ENCODE data around the gene PIGV. TPM values are rescaled to one million over a fixed set of nuclear protein-coding genes. Genes with fewer than 3 reads are reported as not detected.
"Not testable (repeated sequence)": the region's sequence is repeated elsewhere in the genome, so short reads cannot be mapped to it uniquely, and the experiment has no call there.

The PIGV gene
- total RNA-seq, 1 donor: 5.2 TPM

DNA sequence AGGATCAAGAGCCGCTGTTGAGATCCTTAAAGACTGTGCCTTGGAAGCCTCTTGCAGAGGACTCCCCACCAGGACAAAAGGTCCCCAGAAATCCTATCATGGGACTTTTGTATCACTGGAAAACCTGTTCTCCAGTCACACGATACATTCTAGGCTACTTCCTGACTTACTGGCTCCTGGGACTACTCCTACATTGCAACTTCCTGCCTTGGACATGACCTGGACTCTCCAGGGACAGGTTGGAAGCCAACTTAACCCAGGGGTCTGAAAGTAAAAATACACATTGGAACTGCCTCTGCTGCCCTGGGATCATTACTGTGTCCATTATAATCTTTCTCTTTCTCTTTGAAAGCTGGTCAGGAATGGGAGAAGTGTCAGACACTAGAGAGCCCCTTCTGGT is 9.9 kb downstream of the PIGV start:
- Histone ChIP-seq H3K9me3 (ENCODE audit: low read depth, low read length) (no peaks in the 10 kb centered on the region), H3K27me3 (ENCODE audit: insufficient read depth, low read length) (no peaks in the 10 kb centered on the region), H3K4me1 (ENCODE audit: insufficient read depth, low read length) (peaks cover 24% of the 10 kb centered on the region), H3K4me3 (ENCODE audit: low read length) (no peak overlapping the region)

DNA sequence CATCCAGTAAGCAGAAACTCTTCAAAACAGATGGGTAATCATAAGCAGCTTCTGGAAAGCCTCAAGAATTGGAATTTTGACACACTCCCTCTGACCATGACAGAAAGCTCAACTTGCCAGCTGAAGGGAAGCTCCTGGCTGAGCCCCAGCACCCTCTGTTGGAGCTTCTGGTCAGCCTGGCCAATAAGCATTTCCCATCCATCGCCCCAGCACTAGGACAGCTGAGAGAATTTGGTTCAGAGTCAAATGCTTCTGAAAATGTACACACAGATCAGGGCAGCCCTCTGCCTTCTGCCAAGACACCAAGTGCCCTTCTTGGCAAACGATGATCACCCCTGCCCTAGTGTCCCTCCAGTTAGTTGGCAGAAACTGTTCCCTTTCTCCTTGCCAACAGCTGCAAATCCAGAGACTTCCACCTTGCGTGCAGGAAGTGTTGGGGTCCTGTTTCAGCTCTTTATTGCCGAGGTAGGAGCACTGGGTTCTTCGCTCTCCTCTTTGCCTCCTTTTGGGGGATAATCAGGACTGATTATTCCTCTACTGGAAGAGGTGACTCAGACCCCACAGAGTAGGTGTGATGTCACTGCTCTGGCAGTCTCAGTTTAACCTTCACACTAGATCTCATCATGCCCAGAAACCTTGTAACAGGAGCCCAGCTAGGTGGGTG is 11.9 kb downstream of the PIGV start:
- peaks cover 24% of the 10 kb centered on the region for H3K4me1 ChIP-seq (ENCODE audit: insufficient read depth, low read length)
- no peaks in the 10 kb centered on the region for H3K9me3 ChIP-seq (ENCODE audit: low read depth, low read length)
- H3K4me3 ChIP-seq (ENCODE audit: low read length): no peak overlapping the region
- no peaks in the 10 kb centered on the region for H3K27me3 ChIP-seq (ENCODE audit: insufficient read depth, low read length)

DNA sequence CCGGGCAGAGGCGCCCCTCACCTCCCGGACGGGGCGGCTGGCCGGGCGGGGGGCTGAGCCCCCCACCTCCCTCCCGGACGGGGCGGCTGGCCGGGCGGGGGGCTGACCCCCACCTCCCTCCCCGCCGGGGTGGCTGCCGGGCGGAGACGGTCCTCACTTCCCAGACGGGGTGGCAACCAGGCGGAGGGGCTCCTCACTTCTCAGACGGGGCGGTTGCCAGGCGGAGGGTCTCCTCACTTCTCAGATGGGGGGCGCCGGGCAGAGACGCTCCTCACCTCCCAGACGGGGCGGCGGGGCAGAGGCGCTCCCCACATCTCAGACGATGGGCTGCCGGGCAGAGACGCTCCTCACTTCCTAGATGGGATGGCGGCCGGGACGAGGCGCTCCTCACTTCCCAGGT is 16.2 kb downstream of the PIGV start:
- H3K27me3 ChIP-seq (ENCODE audit: insufficient read depth, low read length); H3K9me3 ChIP-seq (ENCODE audit: low read depth, low read length); H3K4me3 ChIP-seq (ENCODE audit: low read length): not testable (repeated sequence)
- peaks cover 29% of the 10 kb centered on the region for H3K4me1 ChIP-seq (ENCODE audit: insufficient read depth, low read length)

DNA sequence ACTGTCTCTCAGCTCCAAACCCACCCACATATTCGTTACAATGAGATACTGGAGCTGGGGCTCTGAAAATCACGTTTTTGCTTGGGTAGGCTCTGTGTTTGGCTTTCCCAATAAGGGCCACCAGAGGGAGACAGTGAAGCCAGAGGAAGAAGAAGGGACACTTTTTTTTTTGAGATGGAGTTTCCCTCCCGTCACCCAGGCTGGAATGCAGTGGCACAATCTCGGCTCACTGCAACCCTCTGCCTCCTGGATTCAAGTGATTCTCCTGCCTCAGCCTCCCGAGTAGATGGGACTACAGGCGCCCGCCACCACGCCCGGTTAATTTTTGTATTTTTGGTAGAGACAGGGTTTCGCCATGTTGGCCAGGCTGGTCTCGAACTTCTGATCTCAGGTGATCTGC is 22.4 kb downstream of the PIGV start:
- not testable (repeated sequence) for H3K9me3 ChIP-seq (ENCODE audit: low read depth, low read length); H3K4me3 ChIP-seq (ENCODE audit: low read length); H3K27me3 ChIP-seq (ENCODE audit: insufficient read depth, low read length)
- peaks cover 48% of the 10 kb centered on the region for H3K4me1 ChIP-seq (ENCODE audit: insufficient read depth, low read length)

GRCh38 chr1:26811057-26811456 is 23.3 kb downstream of the PIGV start:
- H3K9me3 ChIP-seq (ENCODE audit: low read depth, low read length): no peaks in the 10 kb centered on the region
- H3K4me3 ChIP-seq (ENCODE audit: low read length): no peak overlapping the region
- no peaks in the 10 kb centered on the region for H3K27me3 ChIP-seq (ENCODE audit: insufficient read depth, low read length)
- peaks cover 45% of the 10 kb centered on the region for H3K4me1 ChIP-seq (ENCODE audit: insufficient read depth, low read length)

- Histone ChIP-seq H3K4me3 (ENCODE audit: low read length) (no peak overlapping the region), H3K4me1 (ENCODE audit: insufficient read depth, low read length) (peaks cover 51% of the 10 kb centered on the region), H3K27me3 (ENCODE audit: insufficient read depth, low read length) (no peaks in the 10 kb centered on the region), H3K9me3 (ENCODE audit: low read depth, low read length) (no peaks in the 10 kb centered on the region)
Observed at GRCh38 chr1:26811708-26812107, 24.0 kb downstream of the PIGV start.

GRCh38 chr1:26814377-26814776 is 26.6 kb downstream of the PIGV start:
- H3K27me3 ChIP-seq (ENCODE audit: insufficient read depth, low read length): no peaks in the 10 kb centered on the region
- peaks cover 51% of the 10 kb centered on the region for H3K4me1 ChIP-seq (ENCODE audit: insufficient read depth, low read length)
- no peaks in the 10 kb centered on the region for H3K9me3 ChIP-seq (ENCODE audit: low read depth, low read length)
- no peak overlapping the region for H3K4me3 ChIP-seq (ENCODE audit: low read length)

DNA sequence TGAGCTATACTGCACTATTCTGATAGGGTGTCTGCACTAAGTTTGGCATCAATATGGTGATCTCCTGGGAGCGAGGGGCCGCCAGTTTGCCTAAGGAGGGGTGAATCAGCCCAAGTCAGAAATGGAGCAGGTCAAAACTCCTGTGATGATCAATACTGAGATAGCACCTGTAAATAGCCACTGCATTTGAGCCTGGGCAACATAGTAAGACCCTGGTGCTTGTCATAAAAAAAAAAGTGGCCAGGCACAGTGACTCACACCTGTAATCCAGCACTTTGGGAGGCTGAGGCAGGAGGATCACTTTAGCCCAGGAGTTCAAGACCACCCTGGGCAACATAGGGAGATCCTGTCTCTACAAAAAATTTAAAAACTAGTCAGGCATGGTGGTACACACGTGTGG is 27.1 kb downstream of the PIGV start:
- H3K27me3 ChIP-seq (ENCODE audit: insufficient read depth, low read length): no peaks in the 10 kb centered on the region
- H3K4me3 ChIP-seq (ENCODE audit: low read length): no peak overlapping the region
- H3K9me3 ChIP-seq (ENCODE audit: low read depth, low read length): no peaks in the 10 kb centered on the region
- peaks cover 50% of the 10 kb centered on the region for H3K4me1 ChIP-seq (ENCODE audit: insufficient read depth, low read length)

DNA sequence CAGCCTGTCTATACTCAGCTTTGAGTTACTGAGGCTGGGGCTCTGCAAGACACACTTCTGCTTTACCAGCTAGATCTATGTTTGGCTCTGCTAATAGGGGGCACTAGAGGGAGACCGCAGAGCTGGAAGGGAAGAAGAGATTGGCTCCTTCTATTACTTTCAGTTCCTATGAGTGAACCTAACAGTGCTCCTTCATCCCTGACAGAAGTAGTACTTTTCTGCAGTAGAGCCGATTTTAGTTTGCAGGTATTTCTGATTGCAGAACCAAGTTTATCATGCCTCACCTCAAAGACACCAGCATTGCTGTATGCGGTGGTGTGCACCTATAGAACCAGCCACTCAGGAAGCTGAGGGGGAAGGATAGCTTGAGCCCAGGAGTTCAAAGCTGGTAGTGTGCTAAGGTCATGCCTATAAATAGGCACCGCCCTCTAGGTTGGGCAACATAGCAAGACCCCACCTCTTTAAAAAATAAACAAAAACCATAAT is 33.1 kb downstream of the PIGV start:
- no peak overlapping the region for H3K4me3 ChIP-seq (ENCODE audit: low read length)
- H3K4me1 ChIP-seq (ENCODE audit: insufficient read depth, low read length): peaks cover 36% of the 10 kb centered on the region
- no peaks in the 10 kb centered on the region for H3K27me3 ChIP-seq (ENCODE audit: insufficient read depth, low read length)
- no peaks in the 10 kb centered on the region for H3K9me3 ChIP-seq (ENCODE audit: low read depth, low read length)

GRCh38 chr1:26822737-26823395 is 35.1 kb downstream of the PIGV start:
- Histone ChIP-seq H3K9me3 (ENCODE audit: low read depth, low read length) (no peaks in the 10 kb centered on the region), H3K27me3 (ENCODE audit: insufficient read depth, low read length) (no peaks in the 10 kb centered on the region), H3K4me3 (ENCODE audit: low read length) (no peak overlapping the region), H3K4me1 (ENCODE audit: insufficient read depth, low read length) (peaks cover 42% of the 10 kb centered on the region)

DNA sequence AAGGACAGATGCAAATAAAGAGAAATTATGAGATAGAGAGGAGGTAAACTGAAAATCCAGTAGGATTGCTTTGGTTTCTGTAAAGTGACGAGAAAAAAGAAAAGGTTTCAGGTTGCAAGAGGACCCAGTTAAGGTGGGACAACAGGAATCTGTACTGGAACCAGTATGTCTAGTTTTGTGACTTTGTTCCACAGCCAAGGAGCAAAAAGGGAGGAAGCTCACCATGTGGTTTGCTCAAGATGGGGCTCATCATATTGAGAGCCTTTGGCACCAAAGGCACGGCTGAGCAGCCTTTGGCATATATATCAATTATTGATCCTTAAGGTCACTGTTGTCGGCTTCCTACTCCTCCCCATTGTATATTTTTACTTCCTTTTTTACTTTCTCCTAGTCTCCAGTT is 37.0 kb downstream of the PIGV start:
- Histone ChIP-seq H3K4me1 (ENCODE audit: insufficient read depth, low read length) (peaks cover 60% of the 10 kb centered on the region), H3K4me3 (ENCODE audit: low read length) (no peak overlapping the region)

DNA sequence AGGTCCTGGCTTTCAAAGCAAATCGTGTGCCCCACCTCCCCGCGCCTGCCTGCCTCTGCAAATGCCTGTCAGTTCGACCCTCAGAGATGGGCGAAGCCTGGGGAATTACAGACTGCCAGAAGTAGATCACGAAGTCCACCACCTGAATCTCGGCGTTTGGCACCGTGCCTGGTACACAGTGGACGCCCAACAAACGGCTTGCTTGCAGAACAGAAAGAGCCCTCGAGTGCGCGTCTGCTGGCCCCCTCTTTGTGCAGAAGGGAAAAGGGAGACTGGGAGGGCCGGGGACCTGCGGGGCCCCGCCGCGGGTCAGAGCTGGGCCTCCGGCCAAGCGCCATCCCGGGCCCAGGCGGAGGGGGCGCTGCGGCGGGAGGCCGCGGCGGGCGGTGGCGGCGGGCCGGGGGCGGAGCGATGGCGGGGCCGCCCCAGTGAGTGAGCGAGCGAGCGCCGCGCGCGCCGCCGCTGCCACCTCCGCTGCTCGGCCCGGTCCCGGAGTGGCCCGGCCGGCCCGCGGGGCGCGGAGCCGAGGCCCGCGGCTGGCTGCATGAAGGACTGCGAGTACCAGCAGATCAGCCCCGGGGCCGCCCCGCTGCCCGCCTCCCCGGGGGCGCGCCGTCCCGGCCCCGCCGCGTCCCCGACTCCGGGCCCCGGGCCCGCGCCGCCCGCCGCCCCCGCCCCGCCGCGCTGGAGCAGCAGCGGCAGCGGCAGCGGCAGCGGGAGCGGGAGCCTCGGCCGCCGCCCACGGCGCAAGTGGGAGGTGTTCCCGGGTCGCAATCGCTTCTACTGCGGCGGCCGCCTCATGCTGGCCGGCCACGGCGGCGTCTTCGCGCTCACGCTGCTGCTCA is 38.7 kb downstream of the PIGV start, which contains the start of gene ZDHHC18:
Gene ZDHHC18, plus strand, starts transcription at position 428 of the 845 bp plus-strand sequence. Its CDS starts 117 bp downstream, at position 545.
- no peaks in the 10 kb centered on the region for H3K9me3 ChIP-seq (ENCODE audit: low read depth, low read length)
- no peaks in the 10 kb centered on the region for H3K27me3 ChIP-seq (ENCODE audit: insufficient read depth, low read length)
- H3K4me1 ChIP-seq (ENCODE audit: insufficient read depth, low read length): peaks cover 52% of the 10 kb centered on the region
- peak within 1 kb of the TSS; percentile 49 for H3K4me3 ChIP-seq (ENCODE audit: low read length)

More for the DNA sequence above, 37.0 kb downstream of the PIGV start:
- H3K27me3 ChIP-seq (ENCODE audit: insufficient read depth, low read length): no peaks in the 10 kb centered on the region
- no peaks in the 10 kb centered on the region for H3K9me3 ChIP-seq (ENCODE audit: low read depth, low read length)

DNA sequence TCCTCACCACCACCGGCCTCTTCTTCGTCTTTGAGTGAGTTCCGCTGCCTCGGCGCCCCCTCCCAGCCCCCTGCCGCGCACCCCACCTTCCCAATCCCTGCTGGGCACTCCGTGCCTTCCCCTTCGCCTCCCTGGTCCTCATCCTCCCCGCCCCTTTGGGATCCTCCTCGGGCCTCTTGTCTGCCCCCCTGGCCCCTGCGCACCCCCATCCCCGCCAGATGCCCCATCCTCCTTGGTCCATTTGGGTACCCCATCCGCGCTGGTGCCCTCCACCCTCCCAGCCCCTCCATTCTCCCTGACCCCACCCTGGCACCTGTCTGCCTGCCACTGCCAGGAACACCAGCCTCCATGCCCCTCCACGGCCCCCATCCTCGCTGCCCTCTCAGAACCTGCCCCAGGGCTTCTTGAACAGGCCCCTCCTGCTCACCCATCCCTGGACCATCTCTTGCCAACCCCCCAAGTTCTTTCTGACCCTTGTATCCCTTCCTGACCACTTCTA is 39.4 kb downstream of the PIGV start:
- H3K4me1 ChIP-seq (ENCODE audit: insufficient read depth, low read length): peaks cover 53% of the 10 kb centered on the region
- no peaks in the 10 kb centered on the region for H3K9me3 ChIP-seq (ENCODE audit: low read depth, low read length)
- peak overlapping the region; percentile 49 for H3K4me3 ChIP-seq (ENCODE audit: low read length)
- no peaks in the 10 kb centered on the region for H3K27me3 ChIP-seq (ENCODE audit: insufficient read depth, low read length)

GRCh38 chr1:26827663-26828062 is 39.9 kb downstream of the PIGV start:
- Histone ChIP-seq H3K27me3 (ENCODE audit: insufficient read depth, low read length) (no peaks in the 10 kb centered on the region), H3K4me1 (ENCODE audit: insufficient read depth, low read length) (peaks cover 58% of the 10 kb centered on the region), H3K9me3 (ENCODE audit: low read depth, low read length) (no peaks in the 10 kb centered on the region), H3K4me3 (ENCODE audit: low read length) (peak overlapping the region; percentile 49)

- Histone ChIP-seq H3K4me1 (ENCODE audit: insufficient read depth, low read length) (peaks cover 66% of the 10 kb centered on the region), H3K4me3 (ENCODE audit: low read length) (peak overlapping the region; percentile 23), H3K9me3 (ENCODE audit: low read depth, low read length) (no peaks in the 10 kb centered on the region), H3K27me3 (ENCODE audit: insufficient read depth, low read length) (no peaks in the 10 kb centered on the region)
Observed at GRCh38 chr1:26828411-26828991, 40.8 kb downstream of the PIGV start.

Measured in mononuclear cell (primary cell).